Omental fat pad (tissue), 4 donors: Measurements from ENCODE around the gene KDM4C. TPM values are rescaled to one million over a fixed set of nuclear protein-coding genes. Genes with fewer than 3 reads are reported as not detected.

ENCODE experiments used
- ATAC-seq: fragments of 150-250 bp; one replicate; pipeline ENCODE4 v1.9.1; 2016; ENCODE audit warnings: mild to moderate bottlenecking, moderate library complexity; ENCODE audit not compliant: low FRiP score
- DNase-seq: peaks from one replicate; pipeline ENCODE4 v3.0.0-alpha.2; 2019; ENCODE audit warnings: low spot score
- CTCF ChIP-seq, 3 donors: fragments of 450-650 bp; IDR thresholded peaks; one replicate each; pipeline ENCODE4 v1.5.1; 2016 to 2017; ENCODE audit warnings: antibody characterized with exemption in 3 of 3, mild to moderate bottlenecking in 3 of 3, moderate library complexity in 2 of 3
- total RNA-seq, 4 donors: library from RNA; depleted of rRNA; stranded (reverse); fragments of >200 nt; gene quantifications; one replicate each; pipeline ENCODE4 v1.1.0, GENCODE V29; 2016

The KDM4C gene
- total RNA-seq, 4 donors from 2014 or later, result 24.9 to 37.0 (median 32.0) TPM

- DNase-seq (no peak), ATAC-seq (no peak)
- no peak for TF ChIP-seq CTCF (IDR thresholded peaks at IDR 0.05)
Observed at GRCh38 chr9:6928863-6929262, 171.1 kb downstream of the KDM4C start.

GRCh38 chr9:6929441-6930215 lies 171.9 kb downstream of the KDM4C start:
- no peak for DNase-seq
- peak; percentile 18 for ATAC-seq
- no peak for TF ChIP-seq CTCF (IDR thresholded peaks at IDR 0.05)

- DNase-seq (no peak), ATAC-seq (no peak)
- TF ChIP-seq CTCF (IDR thresholded peaks at IDR 0.05), result no peak
Observed at GRCh38 chr9:6930827-6931226, 173.1 kb downstream of the KDM4C start.

- no peak for DNase-seq
- TF ChIP-seq CTCF (IDR thresholded peaks at IDR 0.05), result no peak
- peak; percentile 90 for ATAC-seq
Observed at GRCh38 chr9:6931913-6932312, 174.1 kb downstream of the KDM4C start.

- no peak for TF ChIP-seq CTCF (IDR thresholded peaks at IDR 0.05)
- DNase-seq (no peak), ATAC-seq (no peak)
Observed at GRCh38 chr9:6936103-6936502, 178.3 kb downstream of the KDM4C start.

GRCh38 chr9:6937209-6937608 lies 179.4 kb downstream of the KDM4C start:
- DNase-seq (no peak), ATAC-seq (no peak)
- TF ChIP-seq CTCF (IDR thresholded peaks at IDR 0.05), result no peak

GRCh38 chr9:6938447-6938846 lies 180.7 kb downstream of the KDM4C start:
- ATAC-seq (no peak), DNase-seq (no peak)
- TF ChIP-seq CTCF (IDR thresholded peaks at IDR 0.05), result no peak
